A549 (cell line): Measurements from ENCODE around the gene SLC39A3.

ENCODE experiments used
- CTCF ChIP-seq: fragments of >200 bp; sonication (Bioruptor Twin); formaldehyde crosslinking; IDR thresholded peaks from 3 replicates; pipeline ENCODE4 v1.5.1; 2016
- E2F6 ChIP-seq: IDR thresholded peaks from 2 replicates; pipeline ENCODE4 v1.6.1; 2012; ENCODE audit warnings: low read depth, borderline replicate concordance
- JUN ChIP-seq, 2 experiments: fragments of >200 bp; sonication (Bioruptor Twin); formaldehyde crosslinking; IDR thresholded peaks; 2 replicates in 1 of 2; 3 replicates in 1 of 2; pipeline ENCODE4 v1.6.1; 2016 to 2017
- MAZ ChIP-seq: fragments of 150-350 bp; IDR thresholded peaks from 2 replicates; pipeline ENCODE4 v1.6.1; 2014; ENCODE audit warnings: antibody characterized with exemption, low read depth, low read length, borderline replicate concordance
- POLR2A ChIP-seq: IDR thresholded peaks from 2 replicates; pipeline ENCODE4 v1.6.1; 2012; ENCODE audit warnings: mild to moderate bottlenecking, low read length
- RCOR1 ChIP-seq: fragments of 150-350 bp; IDR thresholded peaks from 2 replicates; pipeline ENCODE4 v1.6.1; 2014; ENCODE audit warnings: antibody characterized with exemption, low read length, low read depth
- REST ChIP-seq: fragments of 200-600 bp; sonication (generic); IDR thresholded peaks from 2 replicates; pipeline ENCODE4 v1.6.1; 2016; ENCODE audit warnings: antibody characterized with exemption, mild to moderate bottlenecking, moderate library complexity

GRCh38 chr19:2711875-2712205 lies 28.0 kb downstream of the SLC39A3 start:
- TF ChIP-seq CTCF = no peak
- TF ChIP-seq REST = no peak
- no peak for TF ChIP-seq JUN (IDR thresholded peaks at IDR 0.05)
- no peak for TF ChIP-seq RCOR1
- TF ChIP-seq MAZ = no peak
- TF ChIP-seq POLR2A = no peak
- no peak for TF ChIP-seq E2F6
